GM12892 (cell line): ENCODE data around the gene TVP23C.
"Not testable (repeated sequence)": the region's sequence is repeated elsewhere in the genome, so short reads cannot be mapped to it uniquely, and the experiment has no call there.

Experiments used
- DNase-seq: peaks from one replicate; pipeline ENCODE4 v3.0.0; 2011; ENCODE audit not compliant: insufficient read length
- FAIRE-seq: peaks from 2 replicates; lab custom pipeline; 2011; peaks lifted over from hg19 to GRCh38; lab: Jason Lieb, UNC
- POLR2A ChIP-seq: IDR thresholded peaks from 2 replicates; pipeline ENCODE4 v1.6.1; 2011; ENCODE audit warnings: low read depth, low read length, control low read depth
- POLR2AphosphoS5 ChIP-seq: IDR thresholded peaks from 2 replicates; pipeline ENCODE4 v1.6.1; 2011; ENCODE audit warnings: low read depth, low read length, control low read depth
- TAF1 ChIP-seq: IDR thresholded peaks from 2 replicates; pipeline ENCODE4 v1.6.1; 2011; ENCODE audit warnings: low read depth, mild to moderate bottlenecking, control low read depth, low read length, borderline replicate concordance

Gene TVP23C

GRCh38 chr17:15540371-15541219 lies 22.7 kb downstream of the TVP23C start:
- DNase-seq = not testable (repeated sequence)
- FAIRE-seq = peak; percentile 51

- DNase-seq, FAIRE-seq: not testable (repeated sequence)
Observed at GRCh38 chr17:15533122-15533521, 30.2 kb downstream of the TVP23C start.

DNA sequence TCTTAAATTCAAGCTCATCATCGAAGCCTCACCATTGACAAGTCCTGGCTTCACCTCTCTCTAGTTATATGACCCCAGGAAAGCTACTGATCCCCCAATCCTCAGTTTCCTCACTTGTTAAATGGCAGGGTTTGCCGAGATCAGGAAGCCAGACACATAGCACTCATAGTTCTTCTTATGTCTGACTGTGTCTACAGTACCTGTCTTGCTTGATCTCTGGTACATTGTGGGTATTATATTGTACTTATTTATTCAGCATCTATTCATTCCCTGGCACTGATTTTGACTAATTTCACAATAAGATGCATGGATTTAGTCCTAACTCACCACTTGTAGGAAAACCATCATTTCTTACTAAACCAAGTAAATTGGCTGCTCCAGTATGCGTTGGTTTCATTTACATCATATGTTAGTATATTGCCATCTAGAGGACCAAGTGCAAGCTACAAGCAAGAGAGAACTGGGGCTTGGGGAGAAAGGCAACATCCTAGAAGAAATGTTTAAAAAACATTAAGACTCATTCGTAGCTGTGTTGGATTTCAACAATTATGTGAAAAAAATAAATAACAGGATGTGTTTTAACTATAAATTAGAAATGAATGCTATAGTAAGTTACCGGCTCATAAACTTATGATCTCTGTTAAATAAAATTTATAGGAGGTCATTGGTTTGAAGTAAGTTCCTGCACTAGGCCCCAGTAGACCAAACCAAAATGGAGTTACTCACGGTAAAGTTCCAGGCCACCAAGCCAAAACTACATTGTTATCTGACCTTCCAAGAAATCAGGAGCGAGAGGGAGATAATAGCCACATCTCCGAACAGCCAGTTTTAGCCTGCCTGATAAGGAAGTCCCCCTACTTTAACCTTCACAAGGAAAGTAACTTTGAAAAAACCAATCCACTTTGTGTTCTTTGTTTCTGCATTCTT lies 36.7 kb downstream of the TVP23C start:
- not testable (repeated sequence) for DNase-seq
- FAIRE-seq = peak; percentile 65

GRCh38 chr17:15524990-15525985 lies 38.0 kb downstream of the TVP23C start:
- DNase-seq, FAIRE-seq: not testable (repeated sequence)

DNA sequence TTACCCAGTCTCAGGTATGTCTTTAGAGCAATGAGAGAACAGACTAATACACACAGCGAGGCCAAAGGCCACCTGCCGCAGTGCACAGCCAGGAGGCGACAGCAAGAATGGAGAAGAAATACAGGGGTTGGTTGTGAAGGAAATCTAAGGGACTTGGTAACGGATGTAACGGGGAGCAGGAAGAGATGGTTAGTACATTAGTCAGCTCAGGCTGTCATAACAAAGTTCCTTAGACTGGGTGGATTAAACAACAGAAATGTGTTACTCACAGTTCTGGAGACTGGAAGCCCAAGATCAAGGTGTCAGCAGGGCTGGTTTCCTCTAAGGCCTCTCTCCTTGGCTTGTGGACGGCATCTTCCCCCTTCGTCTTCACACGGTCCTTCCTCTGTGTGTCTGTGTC lies 47.1 kb downstream of the TVP23C start:
- TF ChIP-seq TAF1 = no peak
- no peak for TF ChIP-seq POLR2A
- no peak for TF ChIP-seq POLR2AphosphoS5
- no peak for DNase-seq
- no peak for FAIRE-seq

DNA sequence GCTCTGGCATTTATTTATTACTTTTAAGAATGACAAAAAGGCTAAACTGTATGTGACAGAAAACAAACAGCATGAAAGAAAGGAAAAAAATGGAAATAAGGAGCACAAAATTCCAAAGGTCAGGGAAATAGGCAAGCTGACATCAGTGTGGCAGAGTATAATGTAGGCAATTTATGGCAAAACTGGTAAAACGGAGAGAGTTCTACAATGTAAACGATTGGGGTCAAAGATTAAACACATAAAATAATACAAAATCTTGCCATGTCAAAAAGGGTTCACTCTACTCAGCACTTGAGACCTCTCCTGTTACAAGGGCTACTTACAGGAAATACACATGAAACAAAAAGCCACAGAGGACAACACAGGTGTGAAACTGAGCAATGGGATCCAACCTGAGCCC lies 48.8 kb downstream of the TVP23C start:
- TF ChIP-seq TAF1 (no peak), POLR2A (no peak), POLR2AphosphoS5 (no peak)
- DNase-seq = no peak
- FAIRE-seq = no peak

DNA sequence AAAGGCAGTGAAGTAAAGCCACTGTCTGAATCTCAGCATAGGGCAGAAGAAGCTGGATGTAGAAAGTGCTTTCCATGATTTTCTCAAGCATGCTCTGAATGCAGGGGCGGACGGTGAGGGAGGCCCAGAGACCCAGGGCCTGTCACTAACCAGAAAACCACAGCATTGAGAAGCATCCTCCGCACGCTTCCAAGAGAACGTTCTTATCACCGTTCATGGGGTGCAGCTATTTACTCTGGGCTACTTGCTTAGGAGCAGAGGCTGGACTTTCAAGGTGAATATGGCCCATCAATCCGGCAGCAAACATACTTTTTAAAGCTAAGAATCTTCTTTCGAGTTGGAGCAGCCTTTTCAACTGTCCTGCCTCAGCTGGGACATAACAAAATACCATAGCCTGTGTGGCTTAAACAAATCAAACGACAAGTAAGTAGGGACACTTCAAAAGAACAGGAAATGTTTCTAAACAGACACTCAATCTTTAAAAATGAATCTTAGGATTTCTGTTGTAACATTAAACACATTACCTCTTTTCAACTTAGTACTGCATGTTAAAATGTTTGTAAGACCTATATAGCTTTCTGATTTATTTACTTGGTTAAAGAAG lies 49.3 kb downstream of the TVP23C start:
- TF ChIP-seq POLR2AphosphoS5 (no peak), TAF1 (no peak), POLR2A (no peak)
- FAIRE-seq = no peak

GRCh38 chr17:15513058-15513791 lies 50.1 kb downstream of the TVP23C start:
- FAIRE-seq (no peak), DNase-seq (no peak)
- TF ChIP-seq POLR2A (no peak), POLR2AphosphoS5 (no peak), TAF1 (no peak)

More for the DNA sequence above, 49.3 kb downstream of the TVP23C start:
- no peak for DNase-seq

DNA sequence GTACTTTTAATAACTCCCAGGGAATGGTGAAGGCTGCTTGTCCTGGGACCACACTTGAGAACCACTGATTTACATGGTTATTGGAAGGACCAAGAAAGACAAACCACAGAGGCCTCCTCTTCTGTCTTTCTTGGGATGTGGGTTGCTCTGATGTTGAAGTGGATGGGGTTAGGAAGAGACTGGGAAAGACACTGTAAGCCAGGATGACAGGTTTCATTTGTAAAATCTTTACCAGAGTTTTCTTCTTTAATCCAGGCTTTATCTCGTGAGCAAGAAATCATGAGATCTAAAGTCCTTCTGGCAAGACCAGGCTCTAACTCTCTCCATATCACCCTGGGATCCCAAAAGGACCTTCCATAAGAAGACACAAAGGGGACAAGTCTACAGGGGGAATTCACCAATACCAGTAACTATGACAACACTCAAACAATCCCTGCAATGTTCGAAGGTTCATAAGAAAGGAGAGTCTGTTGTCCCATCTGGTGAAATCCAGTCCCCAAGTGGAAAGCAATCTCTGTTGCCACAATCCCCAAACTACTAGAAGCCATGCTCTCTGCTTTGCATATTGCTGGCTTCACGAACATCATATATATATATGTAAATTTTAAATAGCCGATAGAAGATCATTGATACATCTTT lies 51.1 kb downstream of the TVP23C start:
- FAIRE-seq (no peak), DNase-seq (no peak)
- TF ChIP-seq POLR2A (no peak), TAF1 (no peak), POLR2AphosphoS5 (no peak)

DNA sequence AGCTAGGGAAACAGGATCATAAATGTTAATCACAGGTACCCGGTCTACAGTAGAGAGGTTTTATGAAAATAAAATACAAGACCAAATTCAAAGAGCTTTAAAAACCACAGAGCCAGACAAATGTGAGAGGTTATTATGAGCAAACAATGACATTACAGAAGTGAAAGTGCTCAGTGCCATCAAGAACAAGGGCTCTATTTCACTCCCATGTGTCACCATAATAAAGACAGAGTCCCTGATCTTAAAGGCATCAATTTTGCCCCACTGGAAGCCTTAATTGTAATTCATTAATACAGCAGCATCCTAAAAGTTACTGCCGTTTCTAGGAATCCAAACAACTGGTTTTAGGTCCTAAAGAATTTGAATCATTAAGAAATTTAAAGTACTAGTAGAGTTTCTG lies 52.1 kb downstream of the TVP23C start:
- DNase-seq (no peak), FAIRE-seq (no peak)
- TF ChIP-seq POLR2A (no peak), POLR2AphosphoS5 (no peak), TAF1 (no peak)
